H7 (cell line): ENCODE data around the gene SMARCA4. TPM values are rescaled to one million over a fixed set of nuclear protein-coding genes. Genes with fewer than 3 reads are reported as not detected.
"Not testable (repeated sequence)": the region's sequence is repeated elsewhere in the genome, so short reads cannot be mapped to it uniquely, and the experiment has no call there.

ENCODE experiments used
- DNase-seq: peaks from one replicate; pipeline ENCODE4 v3.0.0; 2012
- H3K27me3 ChIP-seq: 2 replicates; pipeline ENCODE4 v1.6.0; 2011; ENCODE audit warnings: mild to moderate bottlenecking, low read length; ENCODE audit not compliant: control insufficient read depth, insufficient read depth
- H3K36me3 ChIP-seq: replicated peaks from 2 replicates; pipeline ENCODE4 v1.5.1; 2011; ENCODE audit warnings: low read length; ENCODE audit not compliant: control insufficient read depth, insufficient read depth
- H3K4me3 ChIP-seq: 2 replicates; pipeline ENCODE4 v1.5.1; 2011; ENCODE audit warnings: low read depth, mild to moderate bottlenecking, control low read depth, low read length, moderate library complexity; ENCODE audit not compliant: insufficient read depth
- total RNA-seq: library from RNA; depleted of rRNA; stranded (reverse); fragments of >200 nt; shearing (Covaris generic); gene quantifications from 2 replicates; pipeline ENCODE4 v1.2.3, GENCODE V29; 2014; rRNA removed

Gene SMARCA4
- total RNA-seq, 1 experiment from 2014 or later: 173 TPM

DNA sequence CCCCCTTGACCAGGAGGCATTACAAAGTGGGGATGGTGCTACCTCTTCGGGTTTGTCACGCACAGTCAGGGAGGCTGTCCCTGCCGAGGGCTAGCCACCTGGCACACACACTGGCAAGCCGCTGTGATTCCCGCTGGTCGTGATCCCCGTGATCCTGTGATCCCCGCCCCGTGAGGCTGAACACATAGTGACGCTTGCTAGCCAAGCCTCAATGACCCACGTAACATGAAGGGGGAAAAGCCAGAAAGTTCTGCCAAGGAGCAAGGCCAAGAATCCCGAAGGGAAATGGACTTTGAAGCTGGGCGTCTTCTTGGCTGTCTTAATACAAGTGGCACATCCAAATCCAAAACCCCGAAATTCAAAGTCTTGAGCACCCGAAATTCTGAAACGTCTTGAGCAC is 142.1 kb downstream of the SMARCA4 start:
- Histone ChIP-seq H3K4me3 (no peak overlapping the region), H3K36me3 (peaks cover 50% of the 10 kb centered on the region), H3K27me3 (no peaks in the 10 kb centered on the region)
- peak; percentile 17 for DNase-seq

GRCh38 chr19:11103667-11104066 is 142.8 kb downstream of the SMARCA4 start:
- not testable (repeated sequence) for DNase-seq
- H3K36me3 ChIP-seq: peaks cover 53% of the 10 kb centered on the region

GRCh38 chr19:11105014-11105636 is 144.3 kb downstream of the SMARCA4 start:
- Histone ChIP-seq H3K27me3 (no peaks in the 10 kb centered on the region), H3K4me3 (no peak overlapping the region), H3K36me3 (peaks cover 57% of the 10 kb centered on the region)
- peak; percentile 69 for DNase-seq

More at GRCh38 chr19:11103667-11104066, 142.8 kb downstream of the SMARCA4 start:
- H3K4me3 ChIP-seq, H3K27me3 ChIP-seq: not testable (repeated sequence)

DNA sequence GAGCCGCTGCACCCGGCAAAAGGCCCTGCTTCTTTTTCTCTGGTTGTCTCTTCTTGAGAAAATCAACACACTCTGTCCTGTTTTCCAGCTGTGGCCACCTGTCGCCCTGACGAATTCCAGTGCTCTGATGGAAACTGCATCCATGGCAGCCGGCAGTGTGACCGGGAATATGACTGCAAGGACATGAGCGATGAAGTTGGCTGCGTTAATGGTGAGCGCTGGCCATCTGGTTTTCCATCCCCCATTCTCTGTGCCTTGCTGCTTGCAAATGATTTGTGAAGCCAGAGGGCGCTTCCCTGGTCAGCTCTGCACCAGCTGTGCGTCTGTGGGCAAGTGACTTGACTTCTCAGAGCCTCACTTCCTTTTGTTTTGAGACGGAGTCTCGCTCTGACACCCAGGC is 145.6 kb downstream of the SMARCA4 start:
- DNase-seq: peak; percentile 19
- no peak overlapping the region for H3K4me3 ChIP-seq
- H3K36me3 ChIP-seq: peaks cover 61% of the 10 kb centered on the region
- H3K27me3 ChIP-seq: no peaks in the 10 kb centered on the region

- H3K36me3 ChIP-seq: peaks cover 65% of the 10 kb centered on the region
- H3K27me3 ChIP-seq: no peaks in the 10 kb centered on the region
- H3K4me3 ChIP-seq: no peak overlapping the region
- no peak for DNase-seq
Observed at GRCh38 chr19:11108746-11109145, 147.9 kb downstream of the SMARCA4 start.

DNA sequence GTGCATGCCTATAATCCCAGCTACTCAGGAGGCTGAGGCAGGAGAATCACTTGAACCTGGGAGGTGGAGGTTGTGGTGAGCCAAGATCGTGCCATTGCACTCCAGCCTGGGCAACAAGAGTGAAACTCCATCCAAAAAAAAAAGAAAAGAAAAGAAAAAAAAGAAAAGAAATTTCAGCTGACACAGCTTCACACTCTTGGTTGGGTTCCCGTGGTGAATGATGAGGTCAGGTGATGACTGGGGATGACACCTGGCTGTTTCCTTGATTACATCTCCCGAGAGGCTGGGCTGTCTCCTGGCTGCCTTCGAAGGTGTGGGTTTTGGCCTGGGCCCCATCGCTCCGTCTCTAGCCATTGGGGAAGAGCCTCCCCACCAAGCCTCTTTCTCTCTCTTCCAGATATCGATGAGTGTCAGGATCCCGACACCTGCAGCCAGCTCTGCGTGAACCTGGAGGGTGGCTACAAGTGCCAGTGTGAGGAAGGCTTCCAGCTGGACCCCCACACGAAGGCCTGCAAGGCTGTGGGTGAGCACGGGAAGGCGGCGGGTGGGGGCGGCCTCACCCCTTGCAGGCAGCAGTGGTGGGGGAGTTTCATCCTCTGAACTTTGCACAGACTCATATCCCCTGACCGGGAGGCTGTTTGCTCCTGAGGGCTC is 150.4 kb downstream of the SMARCA4 start:
- peak; percentile 42 for DNase-seq
- H3K27me3 ChIP-seq: no peaks in the 10 kb centered on the region
- H3K36me3 ChIP-seq: peaks cover 68% of the 10 kb centered on the region
- no peak overlapping the region for H3K4me3 ChIP-seq

GRCh38 chr19:11111771-11112144 is 150.9 kb downstream of the SMARCA4 start:
- Histone ChIP-seq H3K4me3 (no peak overlapping the region), H3K27me3 (no peaks in the 10 kb centered on the region), H3K36me3 (peaks cover 68% of the 10 kb centered on the region)
- DNase-seq: no peak

Other genes with a start within 250 kb of the SMARCA4 start
- 77.6 and 89.9 TPM in 2 replicates for gene DNM2, start 243.0 kb upstream of the SMARCA4 start, total RNA-seq
- 49.5 and 50.3 TPM in 2 replicates for gene TMED1, start 124.8 kb upstream of the SMARCA4 start, total RNA-seq
- gene C19orf38, start 112.6 kb upstream of the SMARCA4 start, total RNA-seq: 0.59 and 5.0 TPM in 2 replicates
- 117 and 151 TPM in 2 replicates for gene CARM1, start 89.5 kb upstream of the SMARCA4 start, total RNA-seq
- gene YIPF2, start 32.4 kb upstream of the SMARCA4 start, total RNA-seq: 81.1 and 90.3 TPM in 2 replicates
- gene TIMM29, start 32.2 kb upstream of the SMARCA4 start, total RNA-seq: 58.2 and 68.3 TPM in 2 replicates
- 144 and 158 TPM in 2 replicates for gene LDLR, start 128.4 kb downstream of the SMARCA4 start, total RNA-seq
- gene SPC24, start 194.8 kb downstream of the SMARCA4 start, total RNA-seq: 66.8 and 67.0 TPM in 2 replicates
- gene KANK2, start 236.5 kb downstream of the SMARCA4 start, total RNA-seq: 32.3 and 41.8 TPM in 2 replicates